Left cardiac atrium (tissue), 4 donors: ENCODE results near the gene SARS2. TPM values are rescaled to one million over a fixed set of nuclear protein-coding genes. Genes with fewer than 3 reads are reported as not detected.
"Not testable (repeated sequence)": the region's sequence is repeated elsewhere in the genome, so short reads cannot be mapped to it uniquely, and the experiment has no call there.

Experiments used
- ATAC-seq, 2 donors: fragments of 200-7000 bp; cut with Tn5 transposase; one replicate each; pipeline ENCODE4 v1.9.1; 2020; ENCODE audit warnings: mild to moderate bottlenecking in 2 of 2, moderate library complexity in 2 of 2
- DNase-seq: peaks from one replicate; pipeline ENCODE4 v3.0.0-alpha.2; 2020
- intact Hi-C, 2 donors: fragments of 100-400 bp; cut with DNase I; formaldehyde crosslinking; loops; one replicate each; pipeline versions ENCODE4 v1.14.1 to v1.15.1; 2022 to 2023
- total RNA-seq, 2 donors: library from RNA; stranded (reverse); fragmentation: NEBNext Ultra II Directional; extraction: Animal tissue kit (Norgen Biotek cat#: 25700); gene quantifications; one replicate each; pipeline ENCODE4 v1.2.1, GENCODE V29; 2021
- donor health status: DM: no; HTN: yes; CAD: no.
- donor health status: DM: no; HTN: yes; CAD: no; lungs with severe emphysema.
- donor health status: DM: yes; HTN: yes; CAD: no.
- donor health status: Dilated cardiomyopathy.

The SARS2 gene
- total RNA-seq, 2 donors from 2014 or later = 9.5 to 17.7 TPM

DNA sequence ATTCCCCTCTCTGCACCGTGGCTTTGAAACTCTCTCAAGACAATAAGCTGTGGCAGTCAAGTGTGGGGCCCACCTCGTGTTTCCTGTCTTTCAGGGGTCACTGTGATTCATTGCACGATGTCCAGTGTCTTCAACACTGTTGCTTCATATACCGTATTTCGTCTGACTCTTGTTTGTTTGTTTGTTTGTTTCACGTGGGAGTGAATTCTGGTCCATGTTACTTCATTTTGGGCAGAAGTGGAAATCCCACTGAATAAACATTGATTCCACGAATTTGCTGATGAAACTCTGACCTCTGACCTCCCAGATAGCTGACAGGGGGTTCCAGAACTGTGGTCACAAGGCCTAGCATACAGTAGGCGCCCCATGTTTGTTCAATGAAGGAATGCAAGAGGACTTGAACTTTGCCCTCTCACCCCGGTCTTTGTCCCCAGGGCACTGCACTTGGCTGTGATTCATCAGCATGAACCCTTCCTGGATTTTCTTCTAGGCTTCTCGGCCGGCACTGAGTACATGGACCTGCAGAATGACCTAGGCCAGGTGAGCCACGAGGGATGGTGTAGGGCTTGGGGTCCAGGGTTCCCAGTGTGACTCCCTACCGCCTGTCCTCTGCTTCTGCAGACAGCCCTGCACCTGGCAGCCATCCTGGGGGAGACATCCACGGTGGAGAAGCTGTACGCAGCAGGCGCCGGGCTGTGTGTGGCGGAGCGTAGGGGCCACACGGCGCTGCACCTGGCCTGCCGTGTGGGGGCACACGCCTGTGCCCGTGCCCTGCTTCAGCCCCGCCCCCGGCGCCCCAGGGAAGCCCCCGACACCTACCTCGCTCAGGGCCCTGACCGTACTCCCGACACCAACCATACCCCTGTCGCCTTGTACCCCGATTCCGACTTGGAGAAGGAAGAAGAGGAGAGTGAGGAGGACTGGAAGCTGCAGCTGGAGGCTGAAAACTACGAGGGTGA, 25.7 kb downstream of the SARS2 start:
- DNase-seq (no peak), ATAC-seq (peak in 1 of 2 donors; percentile 17)
- intact Hi-C loops = no loop called here

DNA sequence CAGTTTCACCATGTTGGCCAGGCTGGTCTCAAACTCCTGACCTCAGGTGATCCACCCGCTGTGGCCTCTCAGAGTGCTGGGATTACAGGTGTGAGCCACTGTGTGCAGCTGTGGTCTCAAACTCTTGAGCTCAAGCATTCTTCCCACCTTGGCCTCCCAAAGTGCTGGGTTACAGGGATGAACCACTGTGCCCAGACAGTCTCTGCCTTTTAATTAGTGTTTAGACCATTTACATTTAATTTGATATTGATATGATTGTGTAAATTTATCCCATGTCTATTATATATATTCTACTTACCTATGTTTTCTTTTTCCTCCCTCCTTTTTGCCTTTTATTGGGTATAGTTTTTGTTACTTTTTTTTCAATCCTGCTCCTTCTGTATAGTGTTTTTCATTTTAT, 28.9 kb downstream of the SARS2 start:
- DNase-seq = no peak

DNA sequence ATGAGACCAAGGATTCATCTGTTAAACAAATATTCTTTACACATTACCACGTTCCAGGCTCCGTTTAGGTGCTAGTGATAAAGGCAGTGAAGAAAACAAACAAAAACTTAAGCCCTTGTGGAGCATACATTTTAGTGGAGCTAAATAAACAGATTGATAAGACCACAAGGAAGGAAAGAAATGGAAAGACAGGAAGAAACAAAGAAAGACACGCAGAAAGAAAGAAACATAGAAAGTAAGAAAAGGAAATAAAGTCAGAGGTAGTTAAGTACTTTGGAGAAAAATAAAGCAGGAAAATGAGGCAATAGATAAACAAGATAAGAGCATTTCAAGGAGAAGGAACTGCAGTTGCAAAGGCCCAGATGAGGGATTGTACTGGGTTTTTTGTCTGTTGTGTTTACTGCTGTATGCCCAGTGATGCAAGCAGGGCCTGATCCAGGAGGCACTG, 29.8 kb downstream of the SARS2 start:
- no peak for ATAC-seq

More for the DNA sequence above, 28.9 kb downstream of the SARS2 start:
- intact Hi-C loops = no loop called here
- no peak for ATAC-seq

DNA sequence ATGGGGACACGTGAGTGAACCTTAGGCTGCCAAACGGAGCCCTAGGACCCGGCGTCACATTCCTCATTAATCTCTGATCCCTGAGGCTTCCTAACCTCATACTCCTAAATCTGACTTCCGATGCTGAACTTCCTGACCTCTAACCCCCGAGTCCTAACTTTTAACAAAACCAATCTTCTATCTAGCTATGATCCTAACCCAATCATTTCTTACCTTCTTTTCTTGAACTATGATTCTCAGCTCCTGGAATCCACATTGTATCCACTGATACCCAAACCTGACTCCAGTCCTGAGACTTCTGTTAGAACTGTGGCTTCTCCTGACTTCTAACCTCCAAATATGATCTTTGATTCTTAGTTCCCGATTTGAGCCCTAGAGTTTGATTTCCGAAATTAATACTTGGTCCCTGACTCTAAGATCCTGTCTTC, 30.3 kb downstream of the SARS2 start:
- intact Hi-C loops = no loop called here
- DNase-seq = no peak
- no peak for ATAC-seq

More for the DNA sequence above, 29.8 kb downstream of the SARS2 start:
- intact Hi-C loops = no loop called here
- no peak for DNase-seq

DNA sequence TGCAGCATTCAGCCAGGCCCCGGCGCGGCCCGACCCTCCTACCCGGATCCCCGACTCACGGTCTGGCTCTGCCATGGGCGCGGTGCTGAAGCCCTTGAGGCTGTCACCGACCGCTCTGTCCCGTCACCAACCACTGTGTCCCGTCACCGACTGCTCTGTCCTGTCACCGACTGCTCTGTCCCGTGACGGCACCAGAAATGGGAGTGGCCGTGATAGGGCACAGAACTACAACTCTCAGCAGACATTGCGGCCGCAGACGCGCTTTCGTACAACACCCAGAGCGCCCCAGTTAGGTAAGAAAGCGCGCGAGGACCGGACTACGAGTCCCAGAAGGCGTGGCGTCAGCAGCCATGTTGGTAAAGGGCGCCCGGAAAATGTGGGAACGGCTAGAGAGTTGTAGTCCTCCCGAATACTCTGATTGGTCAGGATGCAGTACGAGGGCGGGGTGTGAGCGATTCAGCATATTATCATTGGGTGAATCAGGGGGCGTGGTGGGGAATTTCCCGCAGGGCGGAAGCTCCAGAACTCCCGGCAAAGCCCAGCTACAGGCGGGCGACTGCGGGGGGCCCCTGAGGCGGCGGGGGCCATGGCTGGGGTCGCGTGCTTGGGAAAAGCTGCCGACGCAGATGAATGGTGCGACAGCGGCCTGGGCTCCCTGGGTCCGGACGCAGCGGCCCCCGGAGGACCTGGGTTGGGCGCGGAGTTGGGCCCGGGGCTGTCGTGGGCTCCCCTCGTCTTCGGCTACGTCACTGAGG, 30.9 kb downstream of the SARS2 start, which contains the start of the genes NFKBIB and SIRT2:
NFKBIB (plus strand) TSS at position 523 of the 755 bp plus-strand sequence; CDS start at position 587, 64 bp downstream.
SIRT2 (minus strand) TSS at position 172 of the 755 bp plus-strand sequence; CDS start at position 75, 97 bp downstream.
- DNase-seq (peak; percentile 100), ATAC-seq (peak; percentile 97 to 98)
- intact Hi-C loops = no loop called here

DNA sequence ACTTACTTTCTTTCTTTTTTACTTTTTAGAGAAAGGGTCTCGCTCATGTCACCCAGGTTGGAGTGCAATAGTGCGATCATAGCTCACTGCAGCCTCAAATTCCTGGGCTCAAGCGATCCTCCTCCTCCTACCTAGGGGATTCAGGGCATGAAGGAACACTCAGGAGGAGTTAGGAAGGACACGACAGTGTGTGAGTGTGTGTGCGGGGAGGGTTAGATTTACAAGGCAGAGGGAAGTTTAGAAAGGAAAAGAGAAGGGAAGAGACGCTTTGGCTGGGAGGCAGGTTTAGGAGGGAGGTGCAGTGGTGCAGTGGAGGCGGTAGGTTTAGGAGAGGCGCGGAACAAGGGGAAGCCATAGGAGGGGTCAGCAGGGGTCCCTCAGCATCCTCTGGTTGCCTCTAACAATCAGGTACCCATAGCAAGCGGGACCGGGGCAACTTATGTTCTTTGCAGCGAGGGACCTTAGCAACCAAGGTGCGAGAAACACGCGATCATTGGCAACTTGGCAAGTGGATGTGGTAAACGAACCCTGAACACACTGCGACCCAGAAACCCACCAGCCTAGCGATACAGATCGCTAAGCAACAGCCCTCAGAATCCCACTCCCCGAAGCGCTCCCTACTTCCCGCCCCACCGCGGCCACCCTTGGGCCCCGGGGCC, 31.6 kb downstream of the SARS2 start:
- no peak for DNase-seq
- peak in 1 of 2 donors; percentile 6 for ATAC-seq
- intact Hi-C loops = no loop called here

DNA sequence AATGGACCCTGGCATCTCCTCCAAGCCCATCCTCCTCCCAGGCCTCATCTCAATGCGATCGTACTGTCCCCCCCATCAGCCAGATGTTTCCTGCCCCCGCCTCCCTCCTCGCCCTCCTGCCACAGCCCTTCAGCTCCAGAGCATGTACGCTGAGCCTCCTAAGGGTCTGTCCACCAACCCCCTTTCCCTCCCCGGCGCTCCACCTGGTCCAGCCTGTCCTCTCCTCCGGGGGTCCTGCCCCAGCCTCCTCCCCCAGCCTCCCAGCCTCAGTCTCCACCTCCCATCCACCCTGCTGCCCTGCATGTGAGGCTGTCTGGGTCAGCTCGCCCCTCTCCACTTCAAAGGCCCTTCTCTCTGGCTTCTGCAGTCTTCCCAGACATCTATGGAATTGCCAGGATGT, 35.6 kb downstream of the SARS2 start:
- no peak for ATAC-seq
- no peak for DNase-seq

DNA sequence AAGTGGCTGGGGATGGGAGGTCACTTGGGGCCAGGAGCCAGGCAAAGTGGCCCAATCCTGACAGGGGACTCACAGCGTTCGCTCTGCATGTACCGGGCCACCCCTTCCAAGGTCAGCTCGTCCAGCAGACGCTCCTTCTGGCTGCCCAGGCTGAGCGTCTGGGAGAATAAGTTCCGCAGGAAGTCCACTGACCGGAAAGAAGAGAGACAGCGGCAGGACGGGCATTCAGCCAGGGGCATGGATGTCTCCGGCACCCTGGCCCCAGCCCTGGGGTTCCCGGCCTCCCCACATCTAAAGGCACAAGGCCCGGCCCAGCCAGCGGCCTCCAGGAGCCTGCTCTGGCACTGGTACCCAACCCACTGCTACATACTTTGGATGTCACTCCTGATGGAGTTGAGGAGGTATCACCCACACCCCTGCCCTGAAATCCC, 37.2 kb downstream of the SARS2 start:
- no peak for DNase-seq
- intact Hi-C loops = no loop called here
- ATAC-seq = no peak

More for the DNA sequence above, 35.6 kb downstream of the SARS2 start:
- intact Hi-C loops = no loop called here

DNA sequence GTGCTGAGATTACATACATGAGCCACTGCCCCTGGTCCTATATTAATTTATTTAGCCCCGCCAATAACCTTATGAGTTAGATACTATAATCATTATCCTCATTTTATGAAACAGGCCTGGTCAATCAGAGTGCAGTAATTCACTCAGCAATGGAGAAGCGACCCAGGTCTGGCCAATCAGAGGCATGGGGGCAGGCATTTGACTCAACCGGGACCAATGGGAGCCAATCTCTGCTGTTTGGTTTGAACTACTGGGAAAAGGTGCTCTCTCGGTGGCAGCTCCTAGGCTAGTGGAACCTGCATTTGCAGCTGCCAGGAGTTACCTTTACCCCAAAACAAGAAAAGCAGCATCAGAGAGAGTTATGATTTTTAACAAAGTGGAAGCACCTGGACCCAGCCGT, 37.7 kb downstream of the SARS2 start:
- ATAC-seq = no peak
- intact Hi-C loops = no loop called here
- DNase-seq = no peak

DNA sequence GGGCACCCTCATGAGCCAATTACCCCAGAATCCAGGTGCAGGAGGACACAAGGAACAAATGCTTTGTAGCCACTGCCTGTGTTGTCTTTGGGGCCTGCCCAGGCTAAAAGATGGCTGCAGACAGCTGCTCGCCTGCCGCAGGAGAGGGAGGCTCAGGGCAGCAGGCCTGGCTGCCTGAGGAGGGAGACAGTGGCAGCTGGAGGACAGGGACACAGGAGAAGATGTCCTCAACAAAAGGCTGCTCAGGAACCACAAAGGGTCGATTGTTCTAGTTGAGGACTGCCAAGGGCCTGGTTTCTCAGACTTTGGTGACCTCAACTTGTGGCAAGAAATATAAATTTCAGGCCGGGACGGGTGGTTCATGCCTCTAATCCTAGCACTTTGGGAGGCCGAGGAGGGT, 38.8 kb downstream of the SARS2 start:
- DNase-seq (no peak), ATAC-seq (no peak)
- intact Hi-C loops = no loop called here

DNA sequence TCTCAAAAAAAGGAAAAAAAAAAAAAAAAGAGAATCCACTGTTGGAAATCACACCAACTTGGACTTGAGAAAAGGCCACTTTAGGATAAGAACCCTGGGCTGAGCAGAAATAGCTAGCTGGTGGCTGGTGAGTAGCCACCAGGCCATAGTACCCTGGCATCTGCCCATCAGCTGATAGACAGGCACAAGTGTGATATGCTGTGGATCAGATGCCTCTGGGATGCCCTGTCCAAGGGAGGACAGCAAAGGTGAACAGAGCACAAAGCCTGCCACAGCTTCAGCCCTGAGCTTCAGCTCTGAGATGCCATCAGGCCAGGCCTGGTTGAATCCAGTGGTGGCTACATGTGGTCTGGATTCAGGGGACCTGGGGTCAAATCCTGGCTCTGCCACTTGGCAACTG, 39.9 kb downstream of the SARS2 start:
- ATAC-seq = peak in 1 of 2 donors; percentile 53
- no peak for DNase-seq
- intact Hi-C loops = no loop called here

DNA sequence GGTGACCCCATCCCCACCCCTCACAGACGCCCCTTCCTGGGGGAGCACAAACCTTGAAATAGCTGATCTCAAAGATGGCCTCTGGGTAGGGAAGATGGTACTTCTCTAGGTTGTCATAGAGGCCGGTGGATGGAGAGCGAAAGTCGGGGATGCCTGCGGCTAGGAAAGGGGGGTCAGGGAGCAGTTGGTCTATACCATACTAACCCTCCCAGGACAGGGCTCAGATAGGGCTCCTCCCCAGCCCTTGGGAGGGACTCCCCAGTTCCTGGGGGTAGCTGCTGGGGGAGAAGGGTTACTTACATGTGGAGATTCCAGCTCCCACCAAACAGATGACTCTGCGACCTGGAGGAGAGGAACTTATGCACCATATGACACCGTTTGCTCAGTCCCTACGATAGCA, 40.8 kb downstream of the SARS2 start:
- intact Hi-C loops = no loop called here
- ATAC-seq (no peak), DNase-seq (no peak)

DNA sequence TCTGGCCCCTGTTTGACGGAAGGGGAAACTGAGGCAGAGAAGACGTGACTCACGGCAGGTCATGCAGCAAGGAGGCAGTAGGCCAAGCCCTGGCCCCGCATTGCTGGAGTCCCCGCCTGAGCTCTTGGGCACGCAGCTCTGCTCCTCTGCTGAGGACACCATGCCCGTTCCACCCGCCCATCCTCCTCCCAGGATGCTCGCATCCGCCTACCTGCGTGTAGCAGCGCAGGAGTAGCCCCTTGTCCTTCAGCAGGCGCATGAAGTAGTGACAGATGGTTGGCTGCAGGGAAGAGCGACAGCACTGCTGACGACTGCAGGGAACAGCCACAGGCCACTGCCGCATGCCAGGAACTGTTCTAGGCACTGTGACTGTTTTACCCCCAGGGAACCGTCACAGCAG, 41.7 kb downstream of the SARS2 start:
- intact Hi-C loops = no loop called here
- DNase-seq (no peak), ATAC-seq (no peak)

DNA sequence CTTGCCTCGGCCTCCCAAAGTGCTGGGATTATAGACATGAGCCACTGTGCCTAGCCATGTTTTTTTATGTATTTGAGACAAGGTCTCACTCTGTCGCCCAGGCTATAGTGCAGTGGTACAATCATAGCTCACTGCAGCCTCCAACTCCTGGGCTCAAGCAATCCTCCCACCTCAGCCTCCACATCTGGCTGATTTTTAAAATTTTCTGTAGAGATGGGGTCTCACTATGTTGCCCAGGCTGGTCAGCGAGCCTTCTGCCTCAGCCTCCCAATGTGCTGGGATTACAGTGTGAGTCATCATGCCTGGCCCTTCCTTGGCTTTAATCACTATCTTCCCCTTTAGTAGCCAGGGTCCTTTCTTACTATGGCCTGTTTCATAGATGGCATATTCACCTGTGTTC, 45.9 kb downstream of the SARS2 start:
- DNase-seq, intact Hi-C loops, ATAC-seq: not testable (repeated sequence)

DNA sequence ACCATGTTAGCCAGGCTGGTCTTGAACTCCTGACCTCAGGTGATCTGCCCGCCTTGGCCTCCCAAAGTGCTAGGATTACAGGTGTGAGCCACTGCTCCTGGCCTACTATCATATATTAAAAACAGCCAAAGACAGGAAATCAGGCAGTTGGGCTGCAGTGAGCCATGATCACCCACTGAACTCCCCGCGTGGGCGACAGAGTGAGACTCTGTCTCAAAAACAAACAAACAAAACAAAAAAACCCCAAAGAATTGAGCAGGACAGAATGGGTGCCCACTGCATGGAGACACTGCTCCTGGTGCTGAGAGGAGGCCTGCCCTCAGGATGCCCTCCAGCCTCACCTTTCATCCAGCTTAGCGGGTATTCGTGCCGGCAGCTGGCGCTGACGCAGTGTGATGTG, 47.3 kb downstream of the SARS2 start:
- no peak for DNase-seq
- intact Hi-C loops = no loop called here
- no peak for ATAC-seq

DNA sequence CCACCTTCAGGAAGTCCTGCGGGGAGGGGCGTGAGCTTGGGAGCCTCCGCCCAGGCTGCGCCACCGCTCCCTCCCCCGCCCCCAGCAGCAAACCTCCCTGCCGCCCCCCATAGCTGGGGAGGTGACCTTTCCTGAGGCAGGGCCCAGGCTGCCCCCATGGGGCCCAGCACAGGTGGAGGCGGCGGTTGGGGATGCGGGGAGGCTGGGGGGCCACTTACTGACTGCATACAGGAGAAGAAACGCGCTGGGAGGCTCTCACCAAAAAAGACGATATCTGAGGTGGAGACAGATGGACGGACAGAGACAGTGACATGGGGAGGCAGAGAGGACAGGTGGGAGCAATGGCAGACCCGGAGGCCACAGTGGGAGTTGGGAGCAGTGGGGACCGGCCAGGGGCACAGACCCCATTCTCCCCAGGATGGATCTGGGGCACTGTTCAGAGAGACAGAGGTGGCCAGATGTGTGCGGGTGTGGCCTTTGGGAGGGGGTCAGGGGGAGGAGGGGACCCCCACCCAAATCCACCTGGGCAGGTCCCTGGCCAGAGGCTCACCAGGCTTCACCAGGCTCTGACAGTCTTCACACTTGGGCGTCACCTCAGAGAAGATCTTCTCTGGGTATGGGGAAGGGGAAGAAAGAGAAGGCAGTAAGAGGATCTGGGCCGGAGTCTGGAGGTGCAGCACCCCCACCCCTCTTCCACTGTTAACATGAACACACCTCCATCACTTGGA, 49.5 kb downstream of the SARS2 start:
- intact Hi-C loops = no loop called here

DNA sequence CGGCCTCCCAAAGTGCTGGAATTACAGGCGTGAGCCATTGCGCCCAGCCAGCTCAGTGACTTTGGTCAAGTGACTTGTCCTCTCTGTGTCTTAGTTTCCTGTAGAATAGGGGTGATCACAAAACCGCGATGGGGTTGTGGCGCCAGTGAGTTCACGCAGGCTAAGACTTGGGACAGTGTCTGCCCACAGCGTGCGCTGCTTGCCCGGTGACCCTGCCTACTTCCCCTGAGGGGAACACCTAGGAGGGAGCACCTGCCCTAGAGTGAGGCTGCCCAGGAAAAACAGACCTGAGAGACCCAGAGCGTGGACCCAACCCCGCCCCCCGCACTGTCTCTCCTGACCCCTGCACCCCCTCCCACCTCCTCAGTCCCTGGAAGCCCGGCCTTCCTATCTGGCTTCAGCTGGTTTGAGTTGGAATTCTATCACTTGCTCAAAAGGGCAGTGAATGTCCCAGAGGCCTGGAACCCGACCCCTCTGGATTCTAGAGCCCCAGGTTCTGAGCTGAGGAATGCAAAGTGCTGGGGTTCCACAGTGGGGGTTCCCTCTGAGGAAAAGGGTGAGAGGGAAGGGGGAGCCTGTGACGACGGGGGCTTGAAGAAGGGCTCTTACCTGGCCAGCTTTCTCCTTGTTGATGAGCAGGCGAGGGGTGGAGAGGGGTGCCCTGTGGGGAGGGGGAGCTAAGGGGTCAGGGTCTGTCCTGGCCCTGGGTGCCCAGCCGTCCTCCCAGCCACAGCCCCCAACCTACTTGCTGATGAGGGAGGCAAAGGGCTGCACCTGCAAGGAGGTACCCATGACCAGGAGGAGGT, 50.3 kb downstream of the SARS2 start:
- DNase-seq (no peak), ATAC-seq (no peak)
- intact Hi-C loops = no loop called here

More for the DNA sequence above, 49.5 kb downstream of the SARS2 start:
- ATAC-seq (no peak), DNase-seq (no peak)

DNA sequence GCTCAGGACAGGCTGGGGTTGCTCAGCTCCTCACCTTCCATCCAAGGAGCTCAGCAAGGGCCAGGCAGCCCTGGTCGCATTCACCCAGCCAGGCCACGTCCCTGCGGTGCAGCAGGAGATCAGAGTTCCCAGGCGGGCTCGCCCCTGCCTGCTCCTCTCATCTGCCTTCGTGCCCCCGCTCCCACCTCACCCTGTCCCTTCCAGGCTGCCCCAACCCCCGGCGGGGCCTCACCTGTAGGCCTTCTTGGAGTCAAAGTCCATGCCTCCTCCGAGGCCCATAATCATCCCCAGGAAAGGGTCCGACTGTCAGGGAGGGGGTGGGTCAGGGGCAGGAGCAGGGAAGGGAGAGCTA, 51.2 kb downstream of the SARS2 start:
- ATAC-seq (no peak), DNase-seq (no peak)
- intact Hi-C loops = no loop called here
